NCI-H82 treated with DMSO at 0.1 percent for 48 hours (cell line): ENCODE measurements around the gene SNX25.
"Not testable (repeated sequence)": the region's sequence is repeated elsewhere in the genome, so short reads cannot be mapped to it uniquely, and the experiment has no call there.

ENCODE experiments used
- DNase-seq: peaks from one replicate; lab custom pipeline; 2025; ENCODE audit not compliant: unreplicated experiment; lab: John Stamatoyannopoulos, UW

The SNX25 gene

DNA sequence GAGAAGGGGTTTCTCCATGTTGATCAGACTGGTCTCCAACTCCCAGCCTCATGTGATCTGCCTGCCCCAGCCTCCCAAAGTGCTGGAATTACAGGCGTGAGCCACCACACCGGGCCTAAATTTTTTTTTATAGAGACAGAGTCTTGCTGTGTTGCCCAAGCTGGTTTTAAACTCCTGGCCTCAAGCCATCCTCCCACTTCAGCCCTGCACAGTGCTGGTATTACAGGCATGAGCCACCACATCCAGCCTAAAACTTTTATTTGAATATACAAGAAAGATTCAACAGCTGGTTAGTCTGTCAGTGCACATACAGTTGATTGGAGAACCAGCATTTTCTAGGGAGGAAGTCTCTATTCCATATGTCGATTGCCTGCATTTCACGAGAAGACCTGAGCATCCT, 95.1 kb downstream of the SNX25 start:
- no peak for DNase-seq

DNA sequence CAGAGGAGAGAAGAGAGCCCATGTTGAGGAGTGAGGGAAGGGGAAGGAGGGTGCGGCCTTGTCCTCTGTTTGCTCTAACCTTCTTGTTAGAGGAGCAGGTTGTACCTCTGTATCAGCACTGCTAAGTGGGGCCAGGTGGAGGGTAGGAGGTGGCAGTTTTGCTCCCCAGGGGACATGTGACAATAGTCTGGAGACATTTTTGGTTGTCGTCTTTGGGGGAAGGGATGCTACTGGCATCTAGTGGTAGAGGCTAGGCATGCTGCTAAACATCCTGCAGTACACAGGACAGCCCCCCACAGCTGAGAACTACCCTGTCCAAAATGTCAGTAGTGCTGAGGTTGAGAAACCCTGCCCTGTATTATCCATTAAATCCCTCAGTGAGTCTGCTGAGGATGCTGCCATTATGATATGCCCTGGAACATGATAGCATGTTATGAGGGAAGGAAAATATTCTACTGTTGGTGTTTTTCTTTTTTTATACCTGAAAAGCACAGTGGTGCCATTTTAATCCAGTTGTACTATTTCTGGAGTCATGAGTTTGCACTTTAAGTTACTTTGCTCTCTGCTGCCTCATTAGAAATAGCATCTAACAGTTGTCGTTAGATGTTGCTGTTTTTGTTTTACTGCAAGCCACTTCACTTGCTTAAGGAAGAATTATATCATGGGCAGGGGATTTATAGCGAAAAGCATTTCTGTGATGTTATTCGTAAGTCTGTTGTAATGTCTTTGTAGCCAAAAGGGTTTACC, 95.7 kb downstream of the SNX25 start:
- DNase-seq, result no peak

DNA sequence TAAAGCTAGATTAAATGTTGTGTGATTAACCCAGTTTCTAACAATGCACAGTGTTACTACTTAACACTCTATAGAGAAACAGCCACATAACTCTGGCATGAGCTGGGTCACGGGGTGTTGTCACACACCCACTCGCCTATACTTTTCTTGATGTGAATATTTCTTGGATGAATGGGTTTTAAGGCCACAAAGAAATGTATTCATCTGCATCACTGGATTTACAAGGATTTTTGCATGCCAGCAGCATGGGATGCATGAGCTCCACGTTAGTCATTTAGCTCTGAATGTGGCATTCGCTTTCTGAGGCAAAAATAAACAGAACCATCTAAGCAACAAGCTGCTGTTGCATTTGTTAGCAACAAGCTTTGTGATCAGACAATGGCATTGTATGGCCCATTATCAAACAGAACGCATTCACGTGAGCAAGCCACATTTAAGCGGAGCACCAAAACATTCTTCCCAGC, 96.6 kb downstream of the SNX25 start:
- DNase-seq, result no peak

DNA sequence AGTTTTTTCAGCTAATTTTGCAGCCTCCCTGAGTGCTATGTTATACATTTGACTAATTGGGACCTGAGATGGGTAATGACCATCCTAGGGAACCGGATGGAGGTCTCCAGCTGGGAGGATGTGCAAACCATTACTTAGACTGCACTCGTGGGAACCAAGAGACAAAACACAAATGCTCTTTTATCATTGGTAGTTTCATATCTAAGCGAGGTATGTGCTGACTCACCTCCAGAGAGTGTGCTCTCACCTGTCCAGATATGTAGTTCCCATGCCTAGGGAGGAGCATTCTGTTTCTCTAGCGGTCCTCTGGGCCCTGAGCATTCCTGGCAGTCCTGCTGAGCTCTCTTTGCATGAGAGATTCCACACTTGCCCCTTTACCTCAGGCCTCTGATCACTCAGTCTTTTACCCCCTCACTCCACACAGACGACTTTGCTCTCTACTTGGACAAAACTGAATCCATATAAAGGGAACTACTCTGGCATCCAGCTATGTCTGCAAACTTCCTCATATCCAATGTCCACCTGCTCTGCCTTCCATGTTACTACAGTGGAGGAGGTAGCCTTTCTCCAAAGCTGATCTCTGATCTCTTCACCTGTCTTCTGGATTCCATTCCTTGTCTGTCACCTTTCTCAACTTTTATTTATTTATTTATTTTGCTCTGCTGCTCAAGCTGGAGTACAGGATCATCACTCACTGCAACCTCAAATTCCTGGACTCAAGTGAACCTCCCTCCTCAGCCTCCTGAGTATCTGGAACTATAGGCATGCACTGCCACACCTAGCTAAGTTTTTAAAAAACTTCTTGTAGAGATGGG, 97.9 kb downstream of the SNX25 start:
- no peak for DNase-seq

DNA sequence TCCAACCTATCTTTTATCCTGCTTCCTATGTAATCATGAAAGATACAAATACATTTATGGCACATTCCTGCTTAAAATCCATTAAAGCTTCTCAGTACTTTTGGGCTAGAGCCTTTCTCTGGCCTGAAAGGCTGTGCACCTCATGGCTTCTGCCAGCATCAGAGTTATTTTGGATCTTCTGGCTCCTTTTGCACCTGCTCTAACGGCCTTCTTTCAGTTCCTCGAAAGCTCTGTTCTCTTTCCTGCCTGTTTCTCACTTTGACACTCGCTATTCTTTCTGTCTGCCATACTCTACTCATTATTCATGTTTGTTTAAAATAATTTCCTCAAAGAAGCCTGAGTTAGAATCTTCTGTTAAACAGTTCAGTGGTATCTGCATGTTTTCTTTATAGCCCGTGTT, 100.4 kb downstream of the SNX25 start:
- DNase-seq, result no peak

DNA sequence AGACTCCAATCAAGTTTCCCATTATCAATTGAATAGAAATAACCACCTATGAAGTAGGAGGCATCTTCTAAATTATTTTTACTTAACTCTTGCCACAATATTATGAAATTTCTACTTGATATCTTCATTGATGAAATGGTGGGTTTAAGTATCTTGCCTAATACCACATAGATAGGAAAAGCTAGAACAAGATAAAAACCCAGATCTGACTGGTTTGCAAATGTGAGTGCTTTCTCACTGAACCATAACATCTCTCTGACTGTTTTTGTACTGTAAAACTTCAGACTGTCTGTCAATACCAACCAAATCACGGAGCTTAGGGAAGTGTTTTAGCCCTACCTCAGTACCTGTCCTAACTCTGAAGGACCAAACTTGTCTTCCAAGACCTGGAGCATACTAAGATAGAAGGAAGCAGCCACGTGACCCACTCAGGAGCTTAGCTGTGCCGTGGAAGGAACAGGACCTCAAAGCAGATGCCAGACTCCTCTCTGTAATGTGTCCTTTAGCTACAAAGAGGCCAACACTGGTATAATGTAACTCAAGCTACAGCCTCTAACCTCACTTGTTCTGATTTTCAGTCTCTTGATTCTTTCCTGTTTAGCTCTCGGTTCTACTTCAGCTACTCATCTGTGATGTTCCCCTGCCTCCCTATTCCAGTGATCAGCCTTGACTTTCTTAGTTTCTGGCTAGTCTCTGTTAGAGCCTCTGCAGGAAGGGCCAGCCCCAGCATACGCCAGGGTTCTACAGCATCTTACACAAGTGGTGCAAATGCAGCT, 101.9 kb downstream of the SNX25 start:
- no peak for DNase-seq

DNA sequence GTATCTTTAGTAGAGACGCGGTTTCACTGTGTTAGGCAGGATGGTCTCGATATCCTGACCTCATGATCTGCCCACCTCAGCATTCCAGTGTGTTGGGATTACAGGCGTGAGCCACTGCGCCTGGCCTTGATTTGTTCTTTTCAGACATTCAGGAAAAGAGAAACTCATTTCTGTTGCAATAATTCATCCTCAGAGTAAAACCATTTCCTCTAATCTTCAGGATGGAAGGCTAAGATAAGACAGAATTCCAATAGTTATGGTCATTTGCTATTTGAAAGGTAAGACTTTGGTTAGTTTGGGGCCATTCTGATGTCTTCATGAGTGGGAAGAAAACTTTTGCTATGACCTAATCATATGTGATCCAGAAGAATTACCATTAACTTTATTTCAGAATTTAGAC, 103.3 kb downstream of the SNX25 start:
- no peak for DNase-seq

DNA sequence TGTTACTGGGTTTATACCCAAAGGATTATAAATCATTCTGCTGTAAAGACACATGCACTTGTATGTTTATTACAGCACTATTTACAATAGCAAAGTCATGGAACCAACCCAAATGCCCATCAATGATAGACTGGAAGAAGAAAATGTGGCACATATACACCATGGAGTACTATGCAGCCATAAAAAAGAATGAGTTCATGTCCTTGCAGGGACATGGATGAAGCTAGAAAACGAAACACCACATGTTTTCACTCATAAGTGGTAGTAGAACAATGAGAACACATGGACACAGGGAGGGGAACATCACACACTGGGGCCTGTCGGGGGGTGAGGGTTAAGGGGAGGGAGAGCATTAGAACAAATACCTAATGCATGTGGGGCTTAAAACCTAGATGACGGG, 108.1 kb downstream of the SNX25 start:
- DNase-seq, result not testable (repeated sequence)

DNA sequence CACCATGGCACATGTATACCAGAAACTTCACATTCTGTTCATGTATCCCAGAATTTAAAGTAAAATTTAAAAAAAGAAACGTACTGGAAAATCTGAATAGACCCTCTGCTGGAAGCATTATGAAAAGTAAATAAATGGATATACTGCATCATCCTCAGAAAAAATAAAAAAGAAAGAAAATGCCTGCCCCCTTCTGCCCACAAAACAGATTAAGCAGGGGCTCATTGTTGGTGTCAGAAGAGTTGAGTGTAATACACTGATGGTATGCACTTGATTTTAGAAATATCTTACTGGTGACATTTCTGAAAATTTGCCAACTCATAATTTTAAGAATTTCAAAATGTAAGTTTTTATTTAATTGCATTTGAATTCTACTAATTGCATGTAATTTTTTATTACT, 108.5 kb downstream of the SNX25 start:
- no peak for DNase-seq

DNA sequence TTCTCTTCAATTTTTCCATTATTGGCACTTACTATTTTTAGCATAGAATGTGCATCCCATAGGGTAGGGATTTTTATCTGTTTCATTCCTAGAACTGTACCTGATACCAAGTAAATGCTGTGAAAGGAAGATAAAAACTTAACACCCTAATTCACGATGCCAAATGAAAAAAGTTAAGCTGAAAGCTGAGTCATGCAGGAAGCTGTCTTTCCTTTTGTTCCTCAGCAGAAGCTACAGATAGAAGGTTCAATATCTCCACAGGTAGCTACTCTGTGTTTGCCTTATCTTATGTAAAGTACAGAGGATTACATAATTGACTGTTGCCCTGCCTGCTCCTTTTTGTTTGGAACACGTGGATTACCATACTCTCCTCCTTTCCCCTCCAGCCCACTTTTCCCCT, 109.3 kb downstream of the SNX25 start:
- DNase-seq, result no peak

DNA sequence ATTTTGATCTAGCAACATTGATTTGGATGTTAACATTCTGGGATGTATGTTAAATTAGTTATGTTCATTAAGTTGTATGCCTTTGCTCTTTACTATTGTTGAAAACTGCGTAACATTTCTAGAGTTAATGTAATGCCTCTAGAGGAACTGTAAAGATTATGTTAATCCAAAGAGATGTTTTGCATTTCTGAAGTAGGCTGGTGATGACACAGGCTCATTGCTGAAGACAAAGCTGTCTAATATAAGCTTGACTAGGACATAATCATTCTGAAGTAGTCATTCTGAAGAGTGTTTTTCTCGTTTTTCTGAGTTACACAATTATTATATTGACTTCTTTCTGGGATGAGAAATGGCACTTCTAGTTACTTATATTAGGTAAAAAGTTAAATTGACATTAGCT, 113.4 kb downstream of the SNX25 start:
- DNase-seq, result no peak

DNA sequence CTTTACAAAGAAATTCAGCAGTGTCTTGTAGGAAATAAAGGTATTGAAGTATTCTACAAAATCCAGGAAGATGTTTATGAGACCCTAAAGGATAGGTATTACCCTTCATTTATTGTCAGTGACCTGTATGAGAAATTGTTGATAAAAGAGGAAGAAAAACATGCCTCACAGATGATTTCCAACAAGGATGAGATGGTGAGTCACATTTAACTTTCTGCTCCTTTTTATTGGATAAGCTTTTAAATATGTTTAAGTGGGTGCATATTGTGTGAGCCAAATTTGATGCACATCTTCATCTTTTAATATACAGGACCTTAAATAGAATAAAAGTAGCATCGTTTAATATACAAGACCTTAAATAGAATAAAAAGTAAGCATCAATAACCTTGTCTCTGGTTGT, 114.2 kb downstream of the SNX25 start:
- DNase-seq, result no peak

DNA sequence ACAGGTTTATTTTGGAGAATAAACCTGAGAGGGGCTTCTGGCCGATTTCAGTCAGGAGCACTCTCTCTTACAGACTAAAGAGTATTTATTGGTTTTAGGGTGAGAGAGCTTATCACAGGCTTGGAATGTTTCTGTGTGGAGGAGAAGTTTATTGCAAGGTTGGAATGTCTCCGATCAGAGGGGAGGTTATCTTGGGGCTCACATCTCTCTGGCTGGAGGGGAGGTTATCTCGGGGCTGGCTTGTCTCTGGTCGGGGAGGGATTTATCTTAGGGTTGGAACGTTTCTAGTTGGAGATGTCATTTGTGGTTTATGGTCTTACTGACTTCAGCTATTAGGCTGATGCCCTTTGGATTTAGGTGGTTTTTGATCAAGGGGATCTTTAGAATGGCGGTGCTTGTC, 115.0 kb downstream of the SNX25 start:
- not testable (repeated sequence) for DNase-seq

DNA sequence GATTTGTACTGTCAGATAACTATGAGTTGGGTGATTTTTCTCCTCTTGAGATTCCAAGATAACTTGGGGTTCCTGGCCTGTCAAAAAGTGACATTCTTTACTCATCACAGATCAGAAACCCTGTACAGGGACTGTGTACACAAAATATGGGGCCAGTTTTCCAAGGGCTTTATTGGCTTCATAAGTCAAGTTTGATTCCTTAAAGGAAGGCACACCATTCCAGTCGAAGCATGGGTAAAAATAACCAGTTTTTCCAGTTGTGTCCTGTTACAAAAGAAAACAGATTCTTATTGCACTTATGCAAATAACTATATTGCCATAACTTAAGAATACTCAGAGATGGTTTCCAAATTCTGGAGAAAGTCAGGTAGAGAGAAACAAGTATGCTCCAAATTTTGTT, 116.3 kb downstream of the SNX25 start:
- not testable (repeated sequence) for DNase-seq

DNA sequence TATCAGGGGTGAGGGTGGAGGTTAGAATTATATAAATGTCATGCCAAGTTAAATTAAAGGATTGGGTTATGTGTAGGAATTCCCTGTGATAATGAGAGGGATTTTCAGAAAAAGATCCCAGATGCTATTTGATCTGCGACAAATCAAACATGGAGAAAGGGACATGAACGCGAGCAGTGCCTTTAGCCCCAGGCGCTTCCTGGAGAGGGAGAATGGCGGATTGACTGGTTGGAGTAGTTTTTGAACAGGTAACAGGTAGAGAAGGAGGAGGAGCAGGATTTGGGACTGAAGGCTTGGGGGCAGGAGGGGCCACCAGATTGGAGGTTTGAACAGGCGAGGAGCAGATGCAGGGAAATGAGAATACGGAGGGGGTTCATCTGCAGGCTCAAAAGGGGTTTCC, 119.2 kb downstream of the SNX25 start:
- no peak for DNase-seq

DNA sequence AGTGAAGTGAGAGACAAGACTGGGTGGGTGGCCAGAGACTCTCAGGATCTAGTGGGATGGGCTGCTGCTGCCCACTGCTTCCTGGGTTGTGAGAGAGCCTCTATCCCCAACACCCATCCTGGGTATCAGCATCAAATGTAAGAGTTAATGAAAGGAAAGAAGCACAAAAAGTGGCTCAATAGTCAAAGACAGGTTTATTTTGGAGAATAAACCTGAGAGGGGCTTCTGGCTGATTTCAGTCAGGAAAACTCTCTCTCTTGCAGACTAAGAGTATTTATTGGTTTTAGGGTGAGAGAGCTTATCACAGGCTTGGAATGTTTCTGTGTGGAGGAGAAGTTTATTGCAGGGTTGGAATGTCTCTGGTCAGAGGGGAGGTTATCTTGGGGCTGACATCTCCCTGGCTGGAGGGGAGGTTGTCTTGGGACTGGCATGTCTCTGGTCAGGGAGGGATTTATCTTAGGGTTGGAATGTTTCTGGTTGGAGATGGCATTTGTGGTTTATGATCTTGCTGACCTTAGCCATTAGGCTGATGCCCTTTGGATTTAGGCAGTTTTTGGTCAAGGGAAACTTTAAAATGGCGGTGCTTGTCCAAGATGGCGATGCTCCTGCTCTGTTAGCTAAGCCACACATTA, 120.6 kb downstream of the SNX25 start:
- not testable (repeated sequence) for DNase-seq

DNA sequence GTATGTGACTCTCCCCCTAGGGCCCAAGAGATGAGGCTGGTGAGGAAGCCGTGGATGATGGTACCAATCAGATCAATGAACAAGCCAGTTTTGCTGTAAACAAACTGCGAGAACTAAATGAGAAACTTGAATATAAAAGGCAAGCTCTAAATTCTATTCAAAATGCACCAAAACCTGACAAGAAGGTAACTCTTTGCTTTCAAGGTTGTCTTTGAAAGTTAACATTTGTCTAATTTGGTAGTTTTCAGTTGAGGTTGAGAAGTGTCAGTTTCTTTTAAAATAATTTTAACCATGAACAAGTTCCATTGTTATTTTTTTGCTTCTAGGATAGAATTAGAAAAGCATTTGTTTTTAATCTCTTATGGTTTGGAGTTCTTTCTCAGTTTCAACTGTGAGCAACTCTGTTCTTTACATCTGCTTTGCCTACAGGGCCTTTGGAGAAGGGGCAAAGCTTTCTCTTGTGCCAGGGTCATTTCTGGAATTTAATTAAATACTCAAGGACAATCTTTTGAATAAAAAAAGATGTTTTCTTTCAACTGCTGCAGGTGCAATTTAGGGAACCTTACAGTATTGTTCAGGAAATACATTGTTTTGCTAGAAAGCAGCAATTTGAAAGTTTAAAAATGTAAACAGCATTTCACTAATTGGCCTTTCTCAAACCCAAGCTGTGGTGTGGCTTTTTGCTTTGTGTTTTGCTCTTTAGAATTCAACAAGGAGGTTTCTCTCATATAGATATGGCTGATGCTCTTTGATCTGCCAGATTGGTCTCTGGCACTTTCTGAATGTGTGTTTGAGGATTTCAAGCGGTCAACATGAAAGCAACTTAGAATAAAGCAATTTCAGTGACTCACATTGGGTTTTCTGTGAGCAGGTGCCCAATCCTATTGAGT, 123.4 kb downstream of the SNX25 start:
- DNase-seq, result no peak

DNA sequence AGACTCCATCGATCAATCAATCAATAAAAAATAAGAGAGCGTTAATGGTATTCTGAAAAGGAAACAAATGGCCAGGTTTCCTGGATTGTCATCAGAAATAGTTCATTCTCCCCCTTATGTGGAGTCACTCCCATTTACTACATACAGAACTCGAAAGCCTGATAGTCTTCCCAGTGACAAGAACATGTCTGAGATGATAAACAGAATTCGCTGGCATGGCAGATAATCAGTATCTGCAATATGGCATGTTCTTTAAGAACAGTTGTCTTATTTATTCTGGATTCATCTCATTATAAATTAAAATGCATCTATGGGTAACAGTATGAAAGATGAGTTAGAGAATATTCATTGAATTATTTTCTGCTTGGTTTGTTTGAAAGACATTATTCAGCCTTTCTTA, 124.9 kb downstream of the SNX25 start:
- no peak for DNase-seq

DNA sequence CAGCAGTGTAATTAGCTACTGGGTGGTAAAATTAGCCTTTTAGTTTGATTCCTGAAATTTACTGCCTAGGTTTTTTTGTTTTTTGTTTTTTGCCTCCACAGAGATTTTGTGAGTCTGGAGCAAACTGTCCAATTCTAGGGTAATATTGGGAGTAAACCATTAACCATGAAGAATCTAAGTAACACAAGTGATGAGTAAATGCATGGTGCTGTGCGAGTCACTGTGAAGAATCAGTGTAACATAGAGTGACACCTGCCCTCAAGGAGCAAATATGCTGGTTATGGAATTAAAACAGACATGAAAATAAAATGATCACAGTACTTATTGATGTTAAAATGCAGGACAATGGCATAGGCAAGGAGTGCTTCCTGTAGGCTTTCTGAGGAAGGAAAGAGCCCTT, 126.2 kb downstream of the SNX25 start:
- DNase-seq, result no peak

DNA sequence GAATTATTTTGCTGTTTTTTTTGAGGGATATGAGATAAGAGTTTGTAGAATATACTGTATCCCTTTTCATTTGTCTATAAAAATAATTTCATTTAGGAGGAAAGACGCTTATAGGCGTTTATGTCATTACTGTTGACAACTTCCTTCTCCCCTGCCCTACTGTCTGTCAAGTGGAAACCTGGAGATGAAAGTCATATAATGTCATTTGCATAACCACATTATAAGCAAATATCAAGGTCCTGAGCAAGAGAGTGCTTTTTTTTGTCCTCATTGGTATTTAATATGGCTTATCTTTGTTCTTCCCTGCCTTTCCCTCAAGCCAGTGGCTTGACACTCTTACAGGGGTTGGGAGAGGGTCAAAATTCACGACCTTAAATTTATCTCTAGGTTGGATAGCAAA, 130.5 kb downstream of the SNX25 start:
- DNase-seq, result no peak
